GM13976 (cell line): ENCODE results near the gene MRAP.

ENCODE experiments used
- DNase-seq: peaks from one replicate; pipeline ENCODE4 v3.0.0; 2012; ENCODE audit warnings: low spot score
- in situ Hi-C: fragments of 300-500 bp; cut with MboI; formaldehyde crosslinking; loops from one replicate; pipeline ENCODE4 v1.12.0; 2022; ENCODE audit warnings: low sequenced_read_pairs, mixed read lengths, inconsistent platforms; ENCODE audit not compliant: unreplicated experiment
- TF ChIP-seq, protein P1 (sequence below): IDR thresholded peaks from 2 replicates; pipeline ENCODE4 v1.5.1; 2012; ENCODE audit warnings: borderline replicate concordance, mild to moderate bottlenecking; ENCODE audit not compliant: insufficient read depth; ENCODE audit errors: extremely low read depth, missing control alignments, control extremely low read depth

The MRAP gene

DNA sequence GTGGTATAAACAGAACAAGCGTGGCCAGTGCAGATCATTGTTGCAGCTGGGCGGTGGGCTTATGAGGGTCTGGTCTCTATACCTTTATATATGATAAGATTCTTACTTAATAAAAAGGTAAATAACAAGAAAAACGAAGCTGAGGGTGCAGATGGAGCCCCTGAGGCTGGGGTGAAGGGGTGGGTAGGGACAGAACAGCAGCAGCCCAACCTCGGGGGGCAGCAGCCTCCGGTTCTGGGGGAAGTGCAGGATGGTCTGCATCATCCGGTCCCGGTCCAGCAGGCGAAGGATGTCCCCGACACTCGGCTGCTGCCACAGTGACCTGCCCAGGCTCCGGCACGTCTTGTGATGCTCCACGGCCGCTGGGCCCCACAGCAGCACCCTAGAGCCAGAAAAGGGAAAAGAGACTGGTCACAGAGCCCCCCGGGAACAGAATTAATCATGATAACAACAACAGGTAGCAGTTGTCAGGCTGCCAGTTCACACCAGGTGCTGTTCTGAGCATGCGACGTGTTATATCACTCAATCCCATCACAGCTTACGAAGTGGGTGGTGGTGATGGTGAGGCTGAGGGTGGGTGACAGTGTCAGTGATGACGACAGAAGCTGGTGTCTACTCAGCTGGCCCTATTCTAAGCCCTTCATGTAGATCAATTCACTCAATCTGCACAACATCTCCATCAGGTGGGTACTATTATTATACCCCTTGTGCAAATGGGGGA is 35.5 kb downstream of the MRAP start:
- no peak for DNase-seq
- in situ Hi-C loops = no loop called here
- TF ChIP-seq, protein P1, sequence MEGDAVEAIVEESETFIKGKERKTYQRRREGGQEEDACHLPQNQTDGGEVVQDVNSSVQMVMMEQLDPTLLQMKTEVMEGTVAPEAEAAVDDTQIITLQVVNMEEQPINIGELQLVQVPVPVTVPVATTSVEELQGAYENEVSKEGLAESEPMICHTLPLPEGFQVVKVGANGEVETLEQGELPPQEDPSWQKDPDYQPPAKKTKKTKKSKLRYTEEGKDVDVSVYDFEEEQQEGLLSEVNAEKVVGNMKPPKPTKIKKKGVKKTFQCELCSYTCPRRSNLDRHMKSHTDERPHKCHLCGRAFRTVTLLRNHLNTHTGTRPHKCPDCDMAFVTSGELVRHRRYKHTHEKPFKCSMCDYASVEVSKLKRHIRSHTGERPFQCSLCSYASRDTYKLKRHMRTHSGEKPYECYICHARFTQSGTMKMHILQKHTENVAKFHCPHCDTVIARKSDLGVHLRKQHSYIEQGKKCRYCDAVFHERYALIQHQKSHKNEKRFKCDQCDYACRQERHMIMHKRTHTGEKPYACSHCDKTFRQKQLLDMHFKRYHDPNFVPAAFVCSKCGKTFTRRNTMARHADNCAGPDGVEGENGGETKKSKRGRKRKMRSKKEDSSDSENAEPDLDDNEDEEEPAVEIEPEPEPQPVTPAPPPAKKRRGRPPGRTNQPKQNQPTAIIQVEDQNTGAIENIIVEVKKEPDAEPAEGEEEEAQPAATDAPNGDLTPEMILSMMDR = no peak

DNA sequence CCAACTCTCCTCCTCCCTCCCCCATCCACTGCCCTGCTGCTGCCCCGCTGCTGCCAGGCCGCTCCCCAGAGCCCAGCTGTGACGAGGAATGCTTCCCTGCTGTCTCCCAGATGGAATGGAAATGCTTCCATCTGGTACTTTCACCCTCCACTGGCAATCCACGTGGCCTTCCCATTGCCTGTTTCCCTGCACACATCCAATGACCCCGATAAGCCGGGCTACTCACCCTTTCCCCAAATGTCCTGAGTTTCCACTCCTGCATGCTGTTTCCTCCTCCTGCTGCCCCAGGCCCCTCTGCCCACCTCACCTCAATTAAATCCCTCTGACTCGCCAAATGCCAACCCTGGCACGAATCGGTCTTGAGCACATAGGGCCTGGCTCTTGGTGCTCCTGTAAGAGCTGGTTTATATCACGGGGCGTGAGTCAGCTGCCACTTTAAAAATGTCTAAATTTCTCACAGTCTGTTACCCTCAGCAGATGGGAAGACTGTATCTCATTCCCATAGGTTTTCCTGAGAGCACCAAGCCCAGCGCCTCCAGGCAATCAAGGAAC is 36.4 kb downstream of the MRAP start:
- TF ChIP-seq, protein P1 = no peak
- no peak for DNase-seq
- in situ Hi-C loops = no loop called here

DNA sequence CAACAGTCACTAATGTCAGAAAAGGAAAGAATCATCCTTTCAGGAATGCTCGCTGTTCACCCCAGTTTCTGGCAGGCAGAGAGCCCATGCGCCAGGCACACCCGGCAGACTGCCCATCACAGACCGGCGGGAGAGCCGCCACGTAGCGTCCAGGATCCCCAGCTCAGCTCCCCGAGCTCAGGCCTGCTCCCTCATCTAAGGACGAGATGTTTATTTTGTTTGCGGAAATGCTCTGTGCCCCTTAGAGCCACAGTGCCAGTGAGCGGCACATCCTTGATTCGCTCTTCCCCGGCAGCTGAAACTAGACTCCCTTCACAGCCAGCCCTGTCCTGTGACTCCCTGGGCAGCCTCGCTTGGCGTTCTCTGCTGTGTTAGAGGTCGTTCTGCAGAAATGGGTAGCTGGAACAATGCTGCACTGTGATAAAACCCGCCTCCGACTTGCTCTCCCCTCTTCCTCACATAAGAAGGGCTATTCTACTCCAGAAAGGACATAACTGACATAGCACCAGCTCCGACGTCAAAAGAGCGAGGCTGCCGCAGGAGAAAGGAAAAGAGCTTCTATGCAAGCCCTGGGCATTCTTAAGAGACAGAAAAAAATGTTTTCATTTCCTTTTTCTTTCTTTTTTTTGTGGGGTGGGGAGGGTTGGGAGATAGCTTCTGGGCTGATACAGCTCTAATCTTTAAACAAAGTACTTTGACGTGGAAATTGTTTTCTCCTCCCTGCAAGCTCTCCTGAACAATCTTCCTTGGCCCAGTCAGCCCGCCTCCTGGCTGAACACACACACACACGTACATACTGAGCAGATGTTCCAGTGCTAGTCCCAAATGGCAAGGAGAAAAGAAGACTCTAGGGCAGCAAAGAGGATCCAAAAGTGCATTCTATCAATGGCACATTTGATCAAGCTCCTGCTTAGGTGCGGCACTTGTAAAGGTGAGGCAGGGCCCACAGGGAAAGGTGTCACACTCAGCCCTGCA is 37.2 kb downstream of the MRAP start:
- TF ChIP-seq, protein P1 = no peak
- in situ Hi-C loops = no loop called here
- no peak for DNase-seq

DNA sequence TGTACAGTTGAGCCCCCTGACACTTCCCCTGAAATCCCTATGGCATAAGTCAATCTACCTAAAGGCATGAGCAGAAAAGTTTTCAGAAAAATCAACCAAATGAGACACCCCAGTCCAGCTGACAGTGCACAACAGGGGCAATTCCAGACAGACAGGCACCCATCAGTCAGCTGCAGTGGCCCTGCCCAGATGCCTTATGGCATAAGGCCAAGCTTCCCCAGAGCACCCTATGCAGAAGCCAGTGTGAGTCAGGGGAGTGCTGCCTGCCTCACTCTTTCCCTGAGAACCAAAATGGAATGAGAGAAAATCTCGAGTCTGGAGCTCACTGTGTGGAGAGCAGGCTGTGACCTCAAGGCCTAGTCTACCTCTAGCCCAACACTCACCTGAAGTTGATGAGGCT is 38.1 kb downstream of the MRAP start:
- no peak for DNase-seq
- in situ Hi-C loops = no loop called here
- TF ChIP-seq, protein P1 = no peak

DNA sequence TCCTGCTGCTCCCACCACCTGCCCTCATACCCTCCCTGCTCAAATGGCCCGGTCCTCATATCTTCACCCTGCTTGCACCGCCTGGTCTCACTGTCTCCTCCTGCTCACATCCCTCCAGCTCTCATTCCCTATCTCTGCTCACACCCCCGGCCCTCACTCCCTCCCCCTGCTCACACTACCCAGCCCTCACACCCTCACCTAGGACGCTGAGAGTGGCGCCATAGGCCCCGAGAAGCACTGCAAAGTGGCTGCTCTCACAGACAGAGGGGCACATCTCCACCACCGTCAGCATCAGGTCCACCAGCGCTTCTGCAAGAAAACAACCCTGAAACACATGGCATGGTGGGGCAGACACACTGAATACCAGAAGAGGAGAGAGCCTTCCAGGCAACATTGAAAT is 38.6 kb downstream of the MRAP start:
- in situ Hi-C loops = no loop called here
- no peak for DNase-seq
- TF ChIP-seq, protein P1 = no peak

DNA sequence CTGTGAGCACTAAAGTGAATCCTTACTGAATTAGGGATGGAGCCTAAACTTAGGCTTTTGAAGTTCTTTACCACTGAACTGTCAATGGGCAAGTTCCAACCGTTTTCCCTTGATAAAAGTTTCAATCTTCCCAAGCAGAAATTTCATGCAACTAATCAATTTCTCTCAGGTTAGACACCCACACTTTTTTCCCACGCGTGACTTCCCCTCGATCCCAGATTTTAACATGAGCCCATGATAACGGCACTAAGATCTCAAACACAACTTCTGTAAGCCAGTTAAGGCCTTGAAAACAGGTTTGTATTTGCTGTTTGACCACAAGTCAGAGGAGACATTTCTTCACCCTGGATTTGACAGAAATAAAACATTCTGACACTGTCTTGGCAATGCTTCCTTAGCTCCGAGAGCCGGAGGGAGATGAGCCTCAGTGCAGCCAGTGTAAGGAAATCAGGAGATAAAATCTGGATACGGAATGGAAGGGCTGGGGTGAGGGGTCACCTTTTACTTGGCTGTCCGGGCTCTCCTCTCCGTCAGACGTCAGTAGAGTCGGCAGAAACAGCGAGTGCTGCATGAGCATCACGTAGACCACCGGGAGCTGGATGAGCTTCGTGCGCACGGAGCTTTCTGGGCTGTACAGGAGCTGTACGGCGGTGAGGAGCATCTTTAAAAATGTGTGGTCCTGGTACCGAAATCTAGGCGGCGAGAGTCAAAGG is 39.7 kb downstream of the MRAP start:
- DNase-seq = no peak
- in situ Hi-C loops = no loop called here
- TF ChIP-seq, protein P1 = no peak
